K562 (cell line): ENCODE data around the gene NDOR1. TPM values are rescaled to one million over a fixed set of nuclear protein-coding genes. Genes with fewer than 3 reads are reported as not detected.

Source experiments
- DNMT1 ChIP-seq: fragments of 450-650 bp; IDR thresholded peaks from 2 replicates; pipeline ENCODE4 v1.6.1; 2016; ENCODE audit warnings: antibody characterized with exemption, mild to moderate bottlenecking
- EHMT2 ChIP-seq: fragments of 450-650 bp; IDR thresholded peaks from 2 replicates; pipeline ENCODE4 v1.6.1; 2018; ENCODE audit warnings: antibody characterized with exemption
- GABPA ChIP-seq: fragments of 200-800 bp; sonication (Bioruptor generic); conservative IDR thresholded peaks from 2 replicates; pipeline ENCODE4 v1.6.1; 2016; ENCODE audit warnings: low read depth, missing genetic modification characterization, missing compliant biosample characterization
- HMGN3 ChIP-seq: IDR thresholded peaks from 2 replicates; pipeline ENCODE4 v1.6.1; 2011; ENCODE audit warnings: borderline replicate concordance, low read depth, mild to moderate bottlenecking, mixed read lengths, low read length; ENCODE audit not compliant: insufficient read length; ENCODE audit errors: extremely low read depth
- LCOR ChIP-seq: sonication (generic); formaldehyde crosslinking; IDR thresholded peaks from 2 replicates; pipeline ENCODE4 v1.8.0; 2022; ENCODE audit warnings: mild to moderate bottlenecking, missing genetic modification reagents
- MAFK ChIP-seq: IDR thresholded peaks from 2 replicates; pipeline ENCODE4 v1.6.1; 2011; ENCODE audit warnings: low read length, improper control_type of control experiment
- MAZ ChIP-seq, 2 experiments: fragments of 450-650 bp in 1 of 2; sonication (generic) in 1 of 2; formaldehyde crosslinking; IDR thresholded peaks in 1 of 2; conservative IDR thresholded peaks in 1 of 2; 2 replicates each; pipeline versions ENCODE4 v1.4.0 to v1.5.0; 2020; ENCODE audit warnings: mild to moderate bottlenecking in 1 of 2, missing genetic modification reagents in 1 of 2
- NFRKB ChIP-seq: fragments of 450-650 bp; IDR thresholded peaks from 2 replicates; pipeline ENCODE4 v1.6.1; 2016; ENCODE audit warnings: low read depth
- PCBP2 ChIP-seq: fragments of 200-400 bp; formaldehyde crosslinking; IDR thresholded peaks from 2 replicates; pipeline ENCODE4 v1.6.1; 2018; ENCODE audit warnings: low read length, low read depth, mild to moderate bottlenecking, moderate library complexity; ENCODE audit not compliant: poor library complexity, severe bottlenecking
- PHF8 ChIP-seq: fragments of 200-600 bp; sonication (generic); IDR thresholded peaks from 2 replicates; pipeline ENCODE4 v1.6.1; 2012; ENCODE audit warnings: mixed run types, mild to moderate bottlenecking, inconsistent platforms, low read length, moderate library complexity, borderline replicate concordance
- RAD21 ChIP-seq, 2 experiments: fragments of 250-450 bp in 1 of 2; fragments of 450-650 bp in 1 of 2; sonication (Bioruptor Pico) in 1 of 2; formaldehyde crosslinking in 1 of 2; IDR thresholded peaks in 1 of 2; conservative IDR thresholded peaks in 1 of 2; 2 replicates each; pipeline versions ENCODE4 v1.4.0 to v1.8.0; 2020 to 2022; ENCODE audit warnings: mild to moderate bottlenecking in 2 of 2, moderate library complexity in 1 of 2
- RBM25 ChIP-seq: fragments of 200-400 bp; formaldehyde crosslinking; IDR thresholded peaks from 2 replicates; pipeline ENCODE4 v1.6.1; 2018; ENCODE audit warnings: low read length, low read depth, moderate library complexity; ENCODE audit not compliant: severe bottlenecking
- SMAD1 ChIP-seq: fragments of 150-350 bp; IDR thresholded peaks from 2 replicates; pipeline ENCODE4 v1.6.1; 2014; ENCODE audit warnings: low read length, low read depth; ENCODE audit not compliant: partially characterized antibody
- SMARCA4 ChIP-seq: fragments of 450-650 bp; IDR thresholded peaks from 2 replicates; pipeline ENCODE4 v1.6.1; 2016
- TBL1XR1 ChIP-seq, 2 experiments: IDR thresholded peaks; 2 replicates each; pipeline ENCODE4 v1.6.1; 2012; ENCODE audit warnings: improper control_type of control experiment in 2 of 2, low read length in 2 of 2, mild to moderate bottlenecking in 1 of 2
- ZNF12 ChIP-seq: sonication (generic); formaldehyde crosslinking; IDR thresholded peaks from 2 replicates; pipeline ENCODE4 v1.4.0; 2020; ENCODE audit warnings: mild to moderate bottlenecking, missing genetic modification reagents
- polyA plus RNA-seq, 8 experiments: library from polyadenylated mRNA; depleted of rRNA in 4 of 8; stranded (reverse) in 5 of 8; unstranded in 3 of 8; fragments of >200 nt; fragmentation: Nextera tagmentation in 2 of 8; fragmentation: Illumina TruSeq in 1 of 8; extraction: Ambion mirVana in 2 of 8; extraction: Trizol in 1 of 8; gene quantifications; 2 replicates each; pipeline versions ENCODE4 v1.2.1 to v1.2.3, GENCODE V29; 2011 to 2014; ENCODE audit warnings: inconsistent platforms in 1 of 8, missing spikeins in 1 of 8
- total RNA-seq, 7 experiments: library from RNA; depleted of rRNA in 6 of 7; stranded (reverse); fragments of >200 nt in 6 of 7; fragmentation: Illumina TruSeq in 2 of 7; extraction: Trizol in 2 of 7; gene quantifications; 2 replicates each; pipeline versions ENCODE4 v1.2.1 to v1.2.3, GENCODE V29; 2011 to 2021; ENCODE audit warnings: low replicate concordance in 1 of 7
- TF ChIP-seq, protein P1 (sequence below): sonication (generic); formaldehyde crosslinking; IDR thresholded peaks from 2 replicates; pipeline ENCODE4 v1.8.0; 2022; ENCODE audit warnings: mild to moderate bottlenecking, missing genetic modification reagents
- TF ChIP-seq, protein P2 (sequence below): fragments of 450-650 bp; IDR thresholded peaks from 2 replicates; pipeline ENCODE4 v1.6.1; 2017; ENCODE audit warnings: mild to moderate bottlenecking, moderate library complexity
- TF ChIP-seq, protein P3 (sequence below): fragments of 200-800 bp; sonication (Bioruptor generic); IDR thresholded peaks from 2 replicates; pipeline ENCODE4 v1.6.1; 2016; ENCODE audit warnings: missing genetic modification characterization, missing compliant biosample characterization

Gene NDOR1
- total and polyA plus RNA-seq, 9 of the 15 experiments (the other 6 are each of a cell fraction or from before 2014, with no cell fraction given) = 0.06 to 36.9 (median 6.9) TPM

DNA sequence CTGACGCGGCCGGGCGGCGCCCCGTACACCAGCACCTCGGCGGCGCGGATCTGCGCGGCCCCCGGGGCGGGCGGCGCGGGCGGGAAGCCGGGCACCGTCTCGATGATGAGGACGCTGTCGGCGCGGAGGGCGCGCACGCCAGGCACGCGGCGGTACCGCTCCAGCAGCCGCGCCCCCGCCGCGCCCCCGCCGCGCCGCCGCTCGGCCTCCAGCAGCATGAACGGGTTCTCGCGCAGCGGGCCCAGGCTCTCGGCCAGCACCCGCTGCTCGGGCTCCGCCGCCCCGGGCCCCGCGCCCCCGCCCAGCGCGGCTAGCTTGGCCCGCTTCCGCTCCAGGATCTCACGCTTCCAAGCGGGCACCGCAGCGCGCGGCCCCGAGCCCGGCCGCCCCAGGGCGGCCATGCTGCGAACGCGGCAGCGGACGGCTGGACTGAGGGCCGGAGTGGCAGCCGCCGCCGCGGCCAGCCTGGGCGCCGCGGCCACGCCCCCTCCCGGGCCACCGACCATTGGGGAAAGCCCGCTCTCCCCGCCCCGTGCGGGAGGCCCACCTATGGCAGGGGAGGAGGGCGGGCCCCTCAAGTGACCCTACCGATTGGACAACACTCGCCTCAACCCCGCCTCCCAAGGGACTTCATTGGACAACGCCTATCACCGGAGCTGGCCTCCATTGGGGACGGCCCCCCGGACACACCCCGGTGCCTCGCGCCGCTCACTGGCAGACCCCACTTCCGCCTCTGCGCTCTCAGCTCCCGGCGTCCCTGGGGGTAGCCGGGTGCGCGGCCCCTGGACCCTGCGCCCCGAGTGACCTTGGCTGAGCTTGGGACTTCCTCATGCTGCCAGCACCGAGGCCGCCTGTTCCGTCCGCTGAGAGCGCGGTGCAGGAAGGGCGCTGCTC, 4.9 kb upstream of the NDOR1 start, which contains the start of gene TPRN (continued):
- TF ChIP-seq PHF8 = peak; percentile 81; the same call in 1 of the 2 replicates
- TF ChIP-seq MAZ (CRISPR knock-in tag; conservative IDR thresholded peaks at IDR 0.05 in 1 of 2, IDR thresholded peaks at IDR 0.05 in 1 of 2) = peak; percentile 52 to 82; a peak in 3 of 4 replicates
- TF ChIP-seq, protein P1, sequence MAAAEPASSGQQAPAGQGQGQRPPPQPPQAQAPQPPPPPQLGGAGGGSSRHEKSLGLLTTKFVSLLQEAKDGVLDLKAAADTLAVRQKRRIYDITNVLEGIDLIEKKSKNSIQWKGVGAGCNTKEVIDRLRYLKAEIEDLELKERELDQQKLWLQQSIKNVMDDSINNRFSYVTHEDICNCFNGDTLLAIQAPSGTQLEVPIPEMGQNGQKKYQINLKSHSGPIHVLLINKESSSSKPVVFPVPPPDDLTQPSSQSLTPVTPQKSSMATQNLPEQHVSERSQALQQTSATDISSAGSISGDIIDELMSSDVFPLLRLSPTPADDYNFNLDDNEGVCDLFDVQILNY (CRISPR knock-in tag) = no peak
- TF ChIP-seq DNMT1 = no peak
- peak; percentile 60 for TF ChIP-seq SMAD1
- peak; percentile 94 for TF ChIP-seq HMGN3
- TF ChIP-seq GABPA (tag) = peak; percentile 84
- TF ChIP-seq, protein P2, sequence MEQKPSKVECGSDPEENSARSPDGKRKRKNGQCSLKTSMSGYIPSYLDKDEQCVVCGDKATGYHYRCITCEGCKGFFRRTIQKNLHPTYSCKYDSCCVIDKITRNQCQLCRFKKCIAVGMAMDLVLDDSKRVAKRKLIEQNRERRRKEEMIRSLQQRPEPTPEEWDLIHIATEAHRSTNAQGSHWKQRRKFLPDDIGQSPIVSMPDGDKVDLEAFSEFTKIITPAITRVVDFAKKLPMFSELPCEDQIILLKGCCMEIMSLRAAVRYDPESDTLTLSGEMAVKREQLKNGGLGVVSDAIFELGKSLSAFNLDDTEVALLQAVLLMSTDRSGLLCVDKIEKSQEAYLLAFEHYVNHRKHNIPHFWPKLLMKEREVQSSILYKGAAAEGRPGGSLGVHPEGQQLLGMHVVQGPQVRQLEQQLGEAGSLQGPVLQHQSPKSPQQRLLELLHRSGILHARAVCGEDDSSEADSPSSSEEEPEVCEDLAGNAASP = no peak
- TF ChIP-seq RBM25 = peak; percentile 99
- no peak for TF ChIP-seq LCOR (CRISPR knock-in tag)
- TF ChIP-seq, protein P3, sequence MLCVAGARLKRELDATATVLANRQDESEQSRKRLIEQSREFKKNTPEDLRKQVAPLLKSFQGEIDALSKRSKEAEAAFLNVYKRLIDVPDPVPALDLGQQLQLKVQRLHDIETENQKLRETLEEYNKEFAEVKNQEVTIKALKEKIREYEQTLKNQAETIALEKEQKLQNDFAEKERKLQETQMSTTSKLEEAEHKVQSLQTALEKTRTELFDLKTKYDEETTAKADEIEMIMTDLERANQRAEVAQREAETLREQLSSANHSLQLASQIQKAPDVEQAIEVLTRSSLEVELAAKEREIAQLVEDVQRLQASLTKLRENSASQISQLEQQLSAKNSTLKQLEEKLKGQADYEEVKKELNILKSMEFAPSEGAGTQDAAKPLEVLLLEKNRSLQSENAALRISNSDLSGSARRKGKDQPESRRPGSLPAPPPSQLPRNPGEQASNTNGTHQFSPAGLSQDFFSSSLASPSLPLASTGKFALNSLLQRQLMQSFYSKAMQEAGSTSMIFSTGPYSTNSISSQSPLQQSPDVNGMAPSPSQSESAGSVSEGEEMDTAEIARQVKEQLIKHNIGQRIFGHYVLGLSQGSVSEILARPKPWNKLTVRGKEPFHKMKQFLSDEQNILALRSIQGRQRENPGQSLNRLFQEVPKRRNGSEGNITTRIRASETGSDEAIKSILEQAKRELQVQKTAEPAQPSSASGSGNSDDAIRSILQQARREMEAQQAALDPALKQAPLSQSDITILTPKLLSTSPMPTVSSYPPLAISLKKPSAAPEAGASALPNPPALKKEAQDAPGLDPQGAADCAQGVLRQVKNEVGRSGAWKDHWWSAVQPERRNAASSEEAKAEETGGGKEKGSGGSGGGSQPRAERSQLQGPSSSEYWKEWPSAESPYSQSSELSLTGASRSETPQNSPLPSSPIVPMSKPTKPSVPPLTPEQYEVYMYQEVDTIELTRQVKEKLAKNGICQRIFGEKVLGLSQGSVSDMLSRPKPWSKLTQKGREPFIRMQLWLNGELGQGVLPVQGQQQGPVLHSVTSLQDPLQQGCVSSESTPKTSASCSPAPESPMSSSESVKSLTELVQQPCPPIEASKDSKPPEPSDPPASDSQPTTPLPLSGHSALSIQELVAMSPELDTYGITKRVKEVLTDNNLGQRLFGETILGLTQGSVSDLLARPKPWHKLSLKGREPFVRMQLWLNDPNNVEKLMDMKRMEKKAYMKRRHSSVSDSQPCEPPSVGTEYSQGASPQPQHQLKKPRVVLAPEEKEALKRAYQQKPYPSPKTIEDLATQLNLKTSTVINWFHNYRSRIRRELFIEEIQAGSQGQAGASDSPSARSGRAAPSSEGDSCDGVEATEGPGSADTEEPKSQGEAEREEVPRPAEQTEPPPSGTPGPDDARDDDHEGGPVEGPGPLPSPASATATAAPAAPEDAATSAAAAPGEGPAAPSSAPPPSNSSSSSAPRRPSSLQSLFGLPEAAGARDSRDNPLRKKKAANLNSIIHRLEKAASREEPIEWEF = no peak
- no peak for TF ChIP-seq MAFK
- TF ChIP-seq SMARCA4 = peak; percentile 22; the same call in 1 of the 2 replicates
- no peak for TF ChIP-seq PCBP2
- TF ChIP-seq TBL1XR1 (IDR thresholded peaks at IDR 0.05; ENCODE audit: low read length in 2 of 2) = no peak
- TF ChIP-seq RAD21 (CRISPR knock-in tag; conservative IDR thresholded peaks at IDR 0.05 in 1 of 2, IDR thresholded peaks at IDR 0.05 in 1 of 2) = no peak
- no peak for TF ChIP-seq NFRKB
- TF ChIP-seq EHMT2 = no peak
- TF ChIP-seq ZNF12 = no peak
